NCI-H128 (cell line): ENCODE results near the gene PAN3.
A peak's percentile ranks its signal among the peaks of the same experiment; 100 is the strongest.
"Not testable (repeated sequence)": the region's sequence is repeated elsewhere in the genome, so short reads cannot be mapped to it uniquely, and the experiment has no call there.

Source experiments
- DNase-seq: peaks from one replicate; lab custom pipeline; 2025; ENCODE audit not compliant: unreplicated experiment; lab: John Stamatoyannopoulos, UW

PAN3 gene, protein sequence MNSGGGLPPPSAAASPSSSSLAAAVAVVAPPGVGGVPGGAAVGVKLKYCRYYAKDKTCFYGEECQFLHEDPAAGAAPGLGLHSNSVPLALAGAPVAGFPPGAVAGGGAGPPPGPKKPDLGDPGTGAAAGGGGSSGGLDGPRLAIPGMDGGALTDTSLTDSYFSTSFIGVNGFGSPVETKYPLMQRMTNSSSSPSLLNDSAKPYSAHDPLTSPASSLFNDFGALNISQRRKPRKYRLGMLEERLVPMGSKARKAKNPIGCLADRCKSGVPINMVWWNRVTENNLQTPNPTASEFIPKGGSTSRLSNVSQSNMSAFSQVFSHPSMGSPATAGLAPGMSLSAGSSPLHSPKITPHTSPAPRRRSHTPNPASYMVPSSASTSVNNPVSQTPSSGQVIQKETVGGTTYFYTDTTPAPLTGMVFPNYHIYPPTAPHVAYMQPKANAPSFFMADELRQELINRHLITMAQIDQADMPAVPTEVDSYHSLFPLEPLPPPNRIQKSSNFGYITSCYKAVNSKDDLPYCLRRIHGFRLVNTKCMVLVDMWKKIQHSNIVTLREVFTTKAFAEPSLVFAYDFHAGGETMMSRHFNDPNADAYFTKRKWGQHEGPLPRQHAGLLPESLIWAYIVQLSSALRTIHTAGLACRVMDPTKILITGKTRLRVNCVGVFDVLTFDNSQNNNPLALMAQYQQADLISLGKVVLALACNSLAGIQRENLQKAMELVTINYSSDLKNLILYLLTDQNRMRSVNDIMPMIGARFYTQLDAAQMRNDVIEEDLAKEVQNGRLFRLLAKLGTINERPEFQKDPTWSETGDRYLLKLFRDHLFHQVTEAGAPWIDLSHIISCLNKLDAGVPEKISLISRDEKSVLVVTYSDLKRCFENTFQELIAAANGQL

DNA sequence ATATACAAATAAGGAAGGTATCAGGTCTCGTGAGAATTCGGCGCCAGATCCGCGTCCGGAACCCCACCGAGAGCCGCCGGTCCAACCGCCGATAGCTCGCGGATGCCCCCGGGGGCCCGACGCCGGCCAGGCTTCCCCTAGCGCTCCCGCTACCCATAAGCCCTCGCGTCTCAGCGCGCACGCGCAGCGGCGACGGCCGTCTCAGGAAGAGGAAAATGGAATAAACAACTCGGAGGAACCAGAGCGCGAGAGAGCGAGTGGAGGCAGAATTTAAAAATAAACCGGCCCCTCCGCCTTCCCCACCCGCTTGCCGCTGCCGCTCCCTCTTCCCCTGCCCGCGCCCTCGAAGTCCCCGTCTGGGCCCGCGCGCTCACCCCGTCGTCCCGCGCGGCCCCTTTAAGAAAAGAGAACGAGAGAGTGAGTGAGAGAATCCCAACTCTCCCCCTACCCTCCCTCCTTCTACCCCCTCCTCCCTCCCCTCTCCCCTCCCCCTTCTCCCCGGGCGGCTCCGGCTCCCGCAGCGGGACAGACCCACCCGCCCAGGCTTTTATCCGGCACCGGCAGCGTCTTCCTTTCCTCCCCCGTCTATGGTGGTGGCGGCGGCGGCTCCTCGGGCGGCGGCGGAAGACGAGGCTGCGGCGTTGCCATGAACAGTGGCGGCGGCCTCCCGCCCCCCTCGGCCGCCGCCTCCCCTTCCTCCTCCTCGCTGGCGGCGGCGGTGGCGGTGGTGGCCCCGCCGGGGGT, at the start of gene PAN3:
TSS of gene PAN3 (plus strand) at position 534 of the 744 bp plus-strand sequence. CDS start at position 647, 113 bp downstream.
- peak; percentile 65 for DNase-seq

DNA sequence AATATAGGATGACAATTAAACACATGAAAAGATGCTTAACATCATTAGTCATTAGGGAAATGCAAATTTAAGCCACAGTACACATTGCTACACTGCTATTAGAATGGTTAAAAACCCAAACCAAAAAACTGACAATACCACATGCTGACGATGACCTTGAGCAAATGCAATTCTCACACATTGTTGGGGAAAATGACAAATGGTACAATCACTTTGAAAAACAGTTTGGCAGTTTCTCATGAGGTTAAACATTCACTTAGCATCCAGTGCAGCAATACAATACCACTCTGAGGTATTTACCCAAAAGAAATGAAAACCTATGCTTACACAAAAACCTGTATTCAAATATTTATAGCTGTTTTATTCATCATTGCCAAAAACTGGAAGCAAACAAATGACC, 49.3 kb upstream of the PAN3 start:
- no peak for DNase-seq

DNA sequence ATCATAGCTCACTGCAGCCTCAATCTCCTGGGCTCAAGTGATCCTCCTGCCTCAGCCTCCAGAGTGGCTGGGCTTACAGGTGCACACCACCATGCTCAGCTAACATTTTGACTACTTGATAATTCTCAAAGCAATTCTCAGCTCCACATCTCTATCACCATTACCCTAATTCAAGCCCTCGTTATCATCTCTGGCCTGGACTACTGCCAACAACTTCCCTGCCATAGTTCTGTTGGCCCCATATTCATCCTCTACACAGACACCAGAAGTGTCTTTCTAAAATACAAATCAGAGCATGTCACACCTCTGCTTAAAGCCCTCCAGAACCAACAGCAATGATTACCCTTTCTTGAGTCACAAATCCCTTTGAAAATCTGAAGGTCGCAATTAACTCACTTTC, 45.9 kb upstream of the PAN3 start:
- no peak for DNase-seq

DNA sequence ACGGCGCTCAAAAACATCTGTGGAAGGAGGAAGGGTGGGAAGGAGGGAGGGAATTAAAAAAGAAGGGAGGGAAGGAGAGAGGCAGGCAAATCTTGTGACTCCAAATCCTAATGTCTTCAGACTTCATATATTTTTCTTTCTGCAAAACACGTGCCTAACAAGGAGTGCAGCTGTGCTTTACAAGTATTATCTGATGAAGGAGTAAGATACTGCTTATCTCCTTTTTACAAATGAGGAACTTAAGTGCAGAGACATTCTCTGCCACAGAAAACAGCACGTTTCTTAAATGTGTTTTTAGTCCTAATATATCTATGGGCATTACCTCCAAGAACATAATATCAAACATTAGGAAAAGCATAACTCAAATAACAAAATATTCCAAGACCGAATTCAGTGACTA, 44.5 kb upstream of the PAN3 start:
- no peak for DNase-seq

DNA sequence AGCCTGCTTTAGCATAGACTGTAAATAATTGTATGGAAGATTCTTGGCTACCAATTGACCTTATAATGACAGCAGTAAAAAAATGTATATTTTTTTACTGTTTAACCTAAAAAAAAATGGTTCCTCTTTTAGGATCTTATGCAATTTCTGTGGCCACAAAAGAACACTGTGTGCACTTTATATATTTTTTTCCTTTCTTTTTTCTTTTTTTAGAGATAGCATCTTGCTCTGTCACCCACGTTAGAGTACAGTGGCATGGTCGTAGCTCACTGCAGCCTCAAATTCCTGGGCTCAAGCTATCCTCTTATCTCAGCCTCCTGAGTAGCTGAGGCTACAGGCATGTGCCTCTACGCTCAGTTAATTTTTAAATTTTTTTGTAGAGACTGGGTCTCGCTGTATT, 44.0 kb upstream of the PAN3 start:
- DNase-seq: no peak

DNA sequence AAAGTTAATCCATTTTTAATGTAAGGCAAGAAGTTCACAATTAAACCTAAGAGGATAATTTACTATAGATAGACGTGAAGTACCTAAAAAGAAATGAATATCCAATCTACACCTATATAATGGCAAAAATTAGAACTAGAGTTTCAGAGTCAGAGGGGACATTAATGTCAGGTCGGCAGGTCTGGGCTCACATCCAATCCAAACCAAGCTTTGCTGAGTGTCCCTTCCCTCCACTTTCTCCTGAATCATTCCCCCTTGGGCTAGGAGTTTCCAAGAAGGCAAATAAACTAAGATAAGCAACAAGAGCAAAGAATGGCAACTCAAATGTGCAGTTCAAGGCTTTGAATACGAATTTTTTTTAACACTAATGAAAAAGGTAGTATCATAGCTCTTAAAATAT, 40.8 kb upstream of the PAN3 start:
- no peak for DNase-seq

DNA sequence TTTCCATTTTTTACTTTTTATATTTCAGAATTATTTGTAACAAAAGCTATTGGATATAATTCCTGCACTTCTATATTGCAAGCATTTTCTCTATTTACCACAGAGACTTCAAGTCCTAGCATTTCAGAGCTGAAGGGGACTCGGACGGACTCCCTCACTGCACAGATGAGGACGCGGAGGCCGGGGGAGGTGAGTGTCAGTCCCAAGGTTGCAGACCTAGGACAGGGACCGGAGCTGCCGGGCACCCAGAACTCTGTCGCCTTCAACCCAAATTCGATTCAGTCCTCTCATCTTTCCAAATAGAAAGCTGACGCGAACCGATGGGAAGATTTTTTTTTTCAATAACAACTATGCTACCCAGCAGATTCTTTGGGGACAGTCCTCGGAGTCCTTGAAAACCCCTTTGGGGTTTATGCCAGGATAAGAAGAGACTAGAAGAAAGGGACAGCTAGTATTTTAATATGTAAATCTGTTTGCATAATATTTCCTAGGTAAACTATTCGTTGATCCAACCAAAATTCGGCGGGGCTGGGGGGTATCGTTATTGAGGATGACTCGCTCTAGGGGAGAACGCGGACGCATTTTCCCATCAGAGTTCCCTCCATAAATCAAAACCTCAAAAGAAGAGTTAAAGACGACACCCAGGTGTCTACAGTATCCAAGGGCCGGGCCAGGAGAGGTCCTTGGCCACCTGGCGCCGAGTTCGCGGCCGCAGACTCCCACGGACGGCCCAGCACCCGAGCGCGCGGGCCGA, 38.8 kb upstream of the PAN3 start:
- DNase-seq: no peak

DNA sequence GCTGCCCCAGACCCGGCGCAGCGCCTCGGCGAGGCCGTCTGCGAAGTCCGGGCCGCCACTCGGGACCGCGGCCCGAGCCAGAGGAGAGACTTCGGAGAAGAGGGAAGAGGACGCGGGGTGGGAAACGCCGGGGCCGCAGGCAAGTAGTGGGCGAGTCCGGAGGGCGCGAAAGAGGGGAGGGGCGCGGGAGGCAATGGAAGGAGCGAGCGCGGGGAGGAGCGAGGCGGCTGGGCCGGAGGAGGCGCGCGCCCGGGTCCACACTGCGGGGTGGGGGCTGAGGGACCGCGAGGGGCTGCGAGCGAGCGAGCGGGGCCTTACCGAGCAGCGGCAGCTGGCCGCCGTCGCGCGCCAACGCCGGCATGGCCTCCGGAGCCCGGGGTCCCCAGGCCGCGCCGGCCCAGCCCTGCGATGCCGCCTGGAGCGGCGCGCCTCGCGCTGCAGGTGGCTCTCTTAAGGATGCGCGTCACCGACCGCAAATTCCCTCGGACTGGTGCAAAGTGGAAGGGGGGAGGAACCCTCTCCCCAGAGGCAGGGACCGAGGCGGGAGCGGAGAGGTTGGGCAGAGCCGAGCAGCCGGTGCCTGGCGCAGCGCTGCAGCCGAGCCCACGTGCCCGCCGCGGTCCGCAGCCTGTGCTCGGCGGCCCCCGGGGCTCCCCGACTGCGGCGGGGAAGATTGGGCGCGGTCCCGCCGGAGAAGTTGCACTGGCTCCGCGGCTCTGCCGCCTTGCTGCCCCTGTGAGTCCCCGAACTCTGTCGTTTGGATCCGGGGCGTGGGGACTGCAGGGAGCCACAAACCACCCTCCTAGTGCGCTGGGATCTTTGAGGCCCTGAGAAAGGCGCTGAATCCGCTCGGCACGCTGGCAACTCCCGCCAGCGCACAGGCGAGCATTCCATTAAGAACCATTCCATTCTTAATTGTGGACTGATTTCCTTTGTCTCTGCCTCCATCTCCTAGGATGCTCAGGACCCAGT, 37.9 kb upstream of the PAN3 start, which contains the start of gene FLT3:
TSS of gene FLT3 (minus strand) at position 427 of the 972 bp plus-strand sequence. CDS start at position 361, 66 bp downstream.
- no peak for DNase-seq

DNA sequence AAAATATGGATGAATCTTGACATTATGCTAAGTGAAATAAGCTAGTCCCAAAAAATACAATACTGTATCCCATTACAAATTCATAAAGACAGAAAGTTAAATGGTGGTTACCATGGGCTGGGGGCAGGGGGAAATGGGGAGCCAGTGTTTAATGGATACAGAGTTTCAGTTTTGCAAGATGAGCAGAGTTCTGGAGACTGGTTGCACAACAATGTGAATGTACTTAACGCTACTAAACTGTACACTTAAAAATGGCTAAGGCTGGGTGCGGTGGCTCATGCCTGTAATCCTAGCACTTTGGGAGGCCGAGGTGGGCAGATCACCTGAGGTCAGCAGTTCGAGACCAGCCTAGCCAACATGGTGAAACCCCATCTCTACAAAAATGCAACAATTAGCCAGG, 36.5 kb upstream of the PAN3 start:
- not testable (repeated sequence) for DNase-seq

DNA sequence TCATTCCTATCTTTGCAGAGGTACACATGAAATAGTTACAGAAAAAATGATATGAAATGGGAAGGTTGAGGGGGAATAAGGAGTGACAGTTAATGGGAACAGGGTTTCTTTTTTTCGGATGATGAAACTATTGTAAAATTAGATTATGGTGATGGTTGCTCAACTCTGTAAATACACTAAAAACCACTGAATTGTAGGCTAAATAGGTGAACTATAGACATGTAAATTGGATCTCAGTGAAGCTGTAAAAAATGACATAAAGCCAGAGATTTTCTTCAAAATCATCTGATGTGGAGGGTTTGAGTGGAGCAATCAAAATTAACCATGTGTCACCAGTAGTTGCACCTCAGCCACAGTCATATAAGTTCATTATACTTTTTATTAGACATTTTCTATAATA, 31.4 kb upstream of the PAN3 start:
- no peak for DNase-seq

DNA sequence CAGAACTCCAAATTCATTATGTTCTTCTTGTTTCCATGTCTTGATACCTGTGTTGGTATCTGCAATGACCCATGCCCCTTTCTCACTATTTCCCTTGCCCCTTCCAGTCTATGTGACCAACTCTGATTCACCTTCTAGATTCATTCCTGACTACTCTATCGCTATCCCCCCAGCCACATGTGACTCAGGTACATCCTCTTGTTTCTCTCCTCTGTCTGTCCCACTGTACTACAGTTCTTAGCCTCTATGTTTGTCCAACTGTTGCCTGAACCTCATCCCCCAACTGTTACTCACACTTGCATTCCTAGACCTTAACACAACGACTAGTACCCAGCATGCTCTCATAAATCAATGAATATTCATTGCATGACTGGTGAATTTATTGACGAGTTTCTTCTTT, 27.9 kb upstream of the PAN3 start:
- DNase-seq: no peak

DNA sequence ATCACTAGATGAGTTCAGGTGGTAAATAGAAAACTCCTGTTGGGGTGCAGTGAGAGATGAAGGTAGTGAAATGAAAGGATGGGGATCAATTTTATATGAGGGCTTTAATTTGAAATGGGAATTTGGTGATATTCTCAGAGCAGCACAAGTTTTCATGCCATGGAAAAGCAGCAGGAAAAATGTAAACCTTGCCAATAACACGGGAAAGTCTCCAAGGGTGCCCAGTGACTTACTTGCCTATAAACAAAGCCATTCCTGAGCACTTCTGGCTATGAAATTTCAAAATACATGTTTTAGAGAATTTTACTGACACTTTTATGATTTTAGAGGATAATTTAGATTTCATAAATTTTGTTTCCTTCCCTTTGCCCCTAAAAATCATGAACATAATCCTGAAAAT, 21.6 kb upstream of the PAN3 start:
- no peak for DNase-seq

DNA sequence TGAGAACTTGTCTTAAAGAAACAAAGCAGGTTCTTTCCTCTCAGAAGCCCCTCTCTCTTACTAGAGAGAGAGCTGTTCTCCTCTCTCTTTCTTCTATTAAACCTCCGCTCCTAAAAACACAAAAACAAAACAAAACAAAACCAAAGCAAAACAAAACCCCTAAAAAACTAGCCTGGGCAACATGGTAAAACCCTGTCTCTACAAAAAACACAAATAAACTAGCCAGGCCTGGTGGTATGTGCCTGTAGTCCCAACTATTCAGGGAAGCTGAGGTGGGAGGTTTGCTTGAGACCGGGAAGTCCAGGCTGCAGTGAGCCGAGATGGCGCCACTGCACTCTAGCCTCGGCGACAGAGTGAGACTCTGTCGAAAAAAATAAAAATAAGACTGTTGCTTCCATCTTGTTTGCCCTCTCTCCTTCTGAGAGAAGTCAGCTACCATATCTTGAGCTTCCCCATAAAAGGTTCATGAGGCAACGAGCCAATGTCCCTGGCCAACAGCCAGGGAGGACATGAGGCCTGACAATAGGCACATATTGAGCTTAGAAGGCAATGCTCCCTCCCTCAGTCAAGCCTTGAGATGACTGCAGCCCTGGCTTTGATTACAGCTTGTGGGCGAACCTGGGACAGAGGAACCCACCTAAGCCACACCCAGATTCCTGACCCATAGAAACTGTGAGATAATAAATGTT, 20.5 kb upstream of the PAN3 start:
- DNase-seq: no peak

DNA sequence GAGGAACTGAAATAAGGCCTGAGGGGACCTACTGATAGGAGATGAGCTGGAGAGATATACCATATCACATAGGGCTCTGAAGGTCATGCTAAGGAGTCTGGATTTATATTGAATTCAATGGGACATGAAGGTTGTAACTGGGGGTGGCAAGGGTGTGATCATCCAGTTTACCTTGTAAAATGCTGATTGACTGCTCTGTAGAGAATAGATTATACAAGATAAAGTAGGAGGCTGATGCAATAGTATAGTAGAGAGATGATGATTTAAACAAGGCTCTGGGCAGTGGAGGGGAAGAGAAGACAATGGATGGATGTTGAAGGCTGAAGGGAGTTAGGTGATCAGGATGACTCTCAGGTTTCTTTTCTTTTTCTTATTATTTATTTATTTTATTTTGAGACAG, 18.0 kb upstream of the PAN3 start:
- no peak for DNase-seq

DNA sequence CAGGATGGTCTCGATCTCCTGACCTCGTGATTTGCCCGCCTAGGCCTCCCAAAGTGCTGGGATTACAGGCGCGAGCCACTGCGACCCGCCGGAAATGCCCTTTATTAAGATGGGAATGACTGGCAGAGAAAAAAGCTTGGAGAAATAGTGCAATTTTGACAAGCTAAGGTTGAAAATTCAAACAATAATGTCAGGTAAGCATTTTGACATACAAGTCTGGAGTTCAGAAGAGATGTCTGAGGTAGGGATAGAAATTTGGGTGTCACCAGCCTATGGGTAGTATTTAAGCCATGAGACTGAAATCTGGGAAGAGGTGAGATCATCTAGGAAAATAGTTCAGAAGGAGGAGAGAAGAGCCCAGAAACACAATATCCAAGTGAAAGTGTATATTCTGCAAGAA, 17.1 kb upstream of the PAN3 start:
- DNase-seq: no peak

DNA sequence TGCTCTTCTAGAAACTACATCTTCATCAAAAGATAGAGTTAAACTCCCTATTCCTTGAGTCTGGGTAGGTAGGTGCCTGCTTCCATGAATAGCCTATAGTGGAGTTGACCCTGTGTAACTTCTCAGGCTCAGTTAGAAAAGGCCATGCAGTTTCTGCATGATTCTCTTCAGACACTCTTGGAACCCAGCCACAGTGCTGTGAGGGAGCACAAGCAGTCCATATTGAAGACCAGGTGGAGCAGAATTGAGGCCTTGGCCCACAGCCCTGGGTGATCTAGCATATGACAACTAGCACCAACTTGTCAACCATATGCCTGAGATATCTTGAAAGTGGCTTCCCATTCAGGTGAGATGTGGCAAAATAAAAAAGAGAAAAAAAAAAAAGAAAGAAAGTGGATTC, 10.3 kb upstream of the PAN3 start:
- no peak for DNase-seq

DNA sequence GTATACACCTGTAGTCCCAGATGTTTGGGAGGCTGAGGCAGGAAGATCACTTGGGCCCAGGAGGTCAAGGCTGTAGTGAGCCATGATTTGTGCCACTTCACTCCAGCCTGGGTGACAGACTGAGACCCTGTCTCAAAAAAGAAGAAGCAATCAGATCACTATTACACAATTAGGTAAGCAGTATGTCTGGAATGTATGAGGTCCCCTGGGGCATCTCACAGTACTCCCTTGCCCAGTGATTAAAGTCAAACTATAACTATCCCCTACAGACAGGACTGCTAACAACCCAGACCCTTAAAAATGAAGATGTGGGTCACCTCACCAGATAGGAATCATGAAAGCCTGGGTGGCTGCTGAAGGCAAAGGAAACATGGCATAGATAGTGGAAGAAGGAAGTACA, 9.4 kb upstream of the PAN3 start:
- no peak for DNase-seq

DNA sequence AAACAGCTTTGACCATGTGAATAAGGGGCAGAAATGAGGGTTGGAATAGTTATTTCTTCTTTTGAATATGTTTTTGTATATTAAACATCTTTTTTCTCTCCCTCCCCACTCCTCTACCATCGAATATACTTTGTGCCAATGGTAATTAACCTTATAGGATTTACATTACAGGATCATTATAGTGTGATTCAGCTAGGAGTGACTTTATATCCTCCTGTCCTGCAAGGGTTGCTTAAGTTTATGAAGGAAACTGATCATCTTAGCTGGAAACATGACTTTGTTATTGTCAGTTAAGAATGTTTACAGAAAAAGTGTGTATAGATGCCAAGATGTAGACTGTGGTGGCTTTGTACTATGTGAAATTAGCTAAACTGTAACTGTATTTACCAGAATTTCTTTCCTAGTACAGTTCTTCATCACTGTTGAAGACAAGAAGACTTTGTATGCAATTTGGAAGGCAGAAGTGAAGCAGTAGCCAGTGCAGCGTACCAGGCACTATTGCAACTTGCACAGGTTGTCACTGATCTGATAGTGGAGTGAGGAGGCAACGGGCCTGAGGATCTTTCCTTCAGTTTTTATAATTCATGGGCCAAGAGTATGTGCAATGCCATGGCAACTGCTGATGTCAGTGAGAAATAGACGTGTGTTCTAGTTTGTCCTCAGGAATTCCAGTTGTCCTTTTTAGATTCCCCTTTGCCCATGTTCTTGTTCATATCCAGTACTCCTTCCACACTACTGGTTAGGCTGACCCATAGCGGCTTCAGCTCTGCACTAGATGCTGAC, 8.2 kb upstream of the PAN3 start:
- DNase-seq: no peak
